HepG2 (cell line): ENCODE data around the gene CNTD1. TPM values are rescaled to one million over a fixed set of nuclear protein-coding genes. Genes with fewer than 3 reads are reported as not detected.
A peak's percentile ranks its signal among the peaks of the same experiment; 100 is the strongest.

Experiments
- DBP ChIP-seq: sonication (generic); formaldehyde crosslinking; IDR thresholded peaks from 2 replicates; pipeline ENCODE4 v1.4.0; 2020; ENCODE audit warnings: missing genetic modification reagents; ENCODE audit errors: not compliant biosample characterization
- ELF1 ChIP-seq: sonication (generic); formaldehyde crosslinking; IDR thresholded peaks from 2 replicates; pipeline ENCODE4 v1.4.0; 2020; ENCODE audit warnings: missing genetic modification reagents
- HHEX ChIP-seq: IDR thresholded peaks from 2 replicates; pipeline ENCODE4 v1.6.1; 2016; ENCODE audit warnings: control low read depth
- HNF4G ChIP-seq, 2 experiments: sonication (generic) in 1 of 2; formaldehyde crosslinking in 1 of 2; IDR thresholded peaks; 2 replicates each; pipeline versions ENCODE4 v1.4.0 to v1.6.1; 2011 to 2020; ENCODE audit warnings: borderline replicate concordance in 2 of 2, low read depth in 2 of 2, mild to moderate bottlenecking in 2 of 2, low read length in 1 of 2, missing genetic modification reagents in 1 of 2, moderate library complexity in 1 of 2
- NFE2L1 ChIP-seq: sonication (generic); formaldehyde crosslinking; IDR thresholded peaks from 2 replicates; pipeline ENCODE4 v1.4.0; 2020; ENCODE audit warnings: missing genetic modification reagents, mild to moderate bottlenecking, borderline replicate concordance
- NPAS2 ChIP-seq: sonication (generic); formaldehyde crosslinking; IDR thresholded peaks from 2 replicates; pipeline ENCODE4 v1.8.0; 2022; ENCODE audit warnings: mild to moderate bottlenecking, missing genetic modification reagents, borderline replicate concordance
- PBX2 ChIP-seq: IDR thresholded peaks from 2 replicates; pipeline ENCODE4 v1.6.1; 2016; ENCODE audit warnings: control low read depth
- PBX3 ChIP-seq: sonication (generic); formaldehyde crosslinking; IDR thresholded peaks from 2 replicates; pipeline ENCODE4 v1.8.1; 2023; ENCODE audit warnings: missing genetic modification reagents, inconsistent platforms, borderline replicate concordance
- PRDM4 ChIP-seq: sonication (generic); formaldehyde crosslinking; IDR thresholded peaks from 2 replicates; pipeline ENCODE4 v1.9.0; 2021; ENCODE audit warnings: missing genetic modification reagents, borderline replicate concordance
- RARA ChIP-seq: IDR thresholded peaks from 2 replicates; pipeline ENCODE4 v1.6.1; 2016; ENCODE audit warnings: missing genetic modification reagents, missing compliant biosample characterization
- RXRA ChIP-seq: sonication (generic); formaldehyde crosslinking; IDR thresholded peaks from 2 replicates; pipeline ENCODE4 v1.5.1; 2020; ENCODE audit warnings: missing genetic modification reagents
- TRIM22 ChIP-seq: fragments of 450-650 bp; IDR thresholded peaks from 2 replicates; pipeline ENCODE4 v1.6.1; 2017
- ZNF124 ChIP-seq: sonication (generic); formaldehyde crosslinking; IDR thresholded peaks from 2 replicates; pipeline ENCODE4 v1.4.0; 2020; ENCODE audit warnings: missing genetic modification reagents
- ZNF160 ChIP-seq: sonication (generic); formaldehyde crosslinking; IDR thresholded peaks from 2 replicates; pipeline ENCODE4 v1.8.0; 2022; ENCODE audit warnings: mild to moderate bottlenecking, inconsistent platforms, missing genetic modification reagents
- ZNF280B ChIP-seq: sonication (generic); formaldehyde crosslinking; IDR thresholded peaks from 2 replicates; pipeline ENCODE4 v1.5.0; 2020; ENCODE audit warnings: missing genetic modification reagents, mild to moderate bottlenecking, borderline replicate concordance
- ZNF616 ChIP-seq: sonication (generic); formaldehyde crosslinking; IDR thresholded peaks from 2 replicates; pipeline ENCODE4 v1.5.0; 2020; ENCODE audit warnings: low read depth, mild to moderate bottlenecking, missing genetic modification reagents
- polyA plus RNA-seq, 8 experiments: library from polyadenylated mRNA; depleted of rRNA in 3 of 8; stranded (reverse) in 7 of 8; unstranded in 1 of 8; fragments of >200 nt; fragmentation: Illumina TruSeq in 4 of 8; extraction: Trizol in 4 of 8; gene quantifications; 2 replicates each; pipeline versions ENCODE4 v1.2.1 to v1.2.3, GENCODE V29; 2011 to 2016; ENCODE audit warnings: low read depth in 4 of 8, missing spikeins in 1 of 8, mixed read lengths in 1 of 8; ENCODE audit not compliant: insufficient read depth in 1 of 8
- total RNA-seq, 5 experiments: library from RNA; depleted of rRNA; stranded (reverse); fragments of >200 nt; fragmentation: Illumina TruSeq; extraction: Trizol; gene quantifications; 2 replicates each; pipeline ENCODE4 v1.2.3, GENCODE V29; 2016; ENCODE audit warnings: low read depth in 1 of 5
- TF ChIP-seq, protein P1 (sequence below): sonication (generic); formaldehyde crosslinking; IDR thresholded peaks from 2 replicates; pipeline ENCODE4 v1.5.0; 2020; ENCODE audit warnings: missing genetic modification reagents

CNTD1 gene
- total and polyA plus RNA-seq, 2 of the 13 experiments (the other 11 are each of a cell fraction or from before 2014, with no cell fraction given): 0.11 to 0.15 TPM

GRCh38 chr17:42773290-42774035 is 25.2 kb upstream of the CNTD1 start, which contains the start of gene VPS25 (continued):
- TF ChIP-seq, protein P1, sequence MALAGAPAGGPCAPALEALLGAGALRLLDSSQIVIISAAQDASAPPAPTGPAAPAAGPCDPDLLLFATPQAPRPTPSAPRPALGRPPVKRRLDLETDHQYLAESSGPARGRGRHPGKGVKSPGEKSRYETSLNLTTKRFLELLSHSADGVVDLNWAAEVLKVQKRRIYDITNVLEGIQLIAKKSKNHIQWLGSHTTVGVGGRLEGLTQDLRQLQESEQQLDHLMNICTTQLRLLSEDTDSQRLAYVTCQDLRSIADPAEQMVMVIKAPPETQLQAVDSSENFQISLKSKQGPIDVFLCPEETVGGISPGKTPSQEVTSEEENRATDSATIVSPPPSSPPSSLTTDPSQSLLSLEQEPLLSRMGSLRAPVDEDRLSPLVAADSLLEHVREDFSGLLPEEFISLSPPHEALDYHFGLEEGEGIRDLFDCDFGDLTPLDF (CRISPR knock-in tag): peak; percentile 77
- TF ChIP-seq RXRA (peak; percentile 92), PBX3 (CRISPR knock-in tag) (no peak), NFE2L1 (CRISPR knock-in tag) (peak; percentile 84; the same call in 1 of the 2 replicates), HNF4G (IDR thresholded peaks at IDR 0.05; ENCODE audit: borderline replicate concordance, low read depth, low read length) (no peak), HNF4G (CRISPR knock-in tag; IDR thresholded peaks at IDR 0.05; ENCODE audit: borderline replicate concordance, low read depth) (no peak), NPAS2 (CRISPR knock-in tag) (no peak), ZNF124 (CRISPR knock-in tag) (peak; percentile 97), RARA (peak; percentile 71), DBP (CRISPR knock-in tag) (no peak), ZNF616 (0 out of 2 replicates have a peak, but pooled peaks have one; percentile 65), ZNF280B (CRISPR knock-in tag) (peak; percentile 94), PBX2 (CRISPR knock-in tag) (no peak), HHEX (CRISPR knock-in tag) (no peak), TRIM22 (no peak), ELF1 (CRISPR knock-in tag) (peak; percentile 98), ZNF160 (CRISPR knock-in tag) (peak; percentile 91), PRDM4 (peak; percentile 94)
